ENCODE measurements around the gene PDE7B.

- TF ChIP-seq CTCF (conservative IDR thresholded peaks at IDR 0.05) (no peak), ZFX (IDR thresholded peaks at IDR 0.05) (no peak)
These were observed 365.3 kb downstream of the PDE7B start for GRCh38 chr6:136216503-136217401.

Measured in C4-2B (cell line).